GM10248 (cell line): ENCODE results near the gene GRHL1.

Source experiments
- CTCF ChIA-PET: fragments of 300-600 bp; sonication (Branson Sonifier 250); formaldehyde crosslinking; extraction: SDS; loops from one replicate; lab custom pipeline; 2021; ENCODE audit warnings: antibody characterized with exemption; lab: Yijun Ruan, JAX
- POLR2A ChIA-PET: fragments of 350-650 bp; sonication (Branson Sonifier 250); formaldehyde crosslinking; extraction: SDS; loops from one replicate; lab custom pipeline; 2020; ENCODE audit warnings: antibody characterized with exemption; lab: Yijun Ruan, JAX
- DNase-seq: peaks from one replicate; pipeline ENCODE4 v3.0.0; 2012; ENCODE audit errors: extremely low spot score
- CTCF ChIP-seq: IDR thresholded peaks from 2 replicates; pipeline ENCODE4 v1.5.1; 2012; ENCODE audit warnings: mild to moderate bottlenecking, low read depth; ENCODE audit errors: extremely low read depth, missing control alignments, control extremely low read depth

Gene GRHL1

DNA sequence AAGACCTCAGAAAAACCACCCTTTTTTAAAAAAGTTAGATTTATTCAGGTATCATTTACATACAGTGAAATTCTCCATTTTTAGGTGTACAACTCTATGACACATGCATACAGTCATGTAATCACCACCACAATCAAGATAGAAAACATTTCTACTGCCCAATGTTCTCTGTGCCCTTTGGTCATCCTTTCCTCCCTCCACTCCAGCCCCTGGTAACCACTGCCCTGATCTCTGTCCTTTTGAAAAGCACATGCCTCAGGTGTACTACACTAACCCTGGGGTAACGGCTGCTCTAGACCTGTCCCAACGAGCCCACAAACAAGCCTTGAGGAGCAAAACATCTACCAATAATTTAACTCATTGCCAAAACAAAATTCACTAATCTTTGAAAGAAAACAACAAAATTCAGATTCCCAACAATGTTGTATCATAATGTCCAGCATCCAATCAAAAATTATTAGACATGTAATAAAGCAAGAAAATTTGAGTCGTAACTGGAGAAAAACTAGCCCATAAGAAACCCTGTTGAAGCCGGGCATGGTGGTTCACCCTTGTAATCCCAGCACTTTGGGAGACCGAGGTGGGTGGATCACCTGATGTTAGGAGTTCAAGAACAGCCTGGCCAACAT is 65.9 kb downstream of the GRHL1 start:
- no peak for DNase-seq
- ChIA-PET POLR2A (no interaction called here), CTCF (interaction anchor here (1.3 to 1.5 kb wide), 2 partner anchors 33 to 55 kb away, joined by 3 to 8 read pairs; no protein-coding TSS in a partner anchor)
- no peak for TF ChIP-seq CTCF

DNA sequence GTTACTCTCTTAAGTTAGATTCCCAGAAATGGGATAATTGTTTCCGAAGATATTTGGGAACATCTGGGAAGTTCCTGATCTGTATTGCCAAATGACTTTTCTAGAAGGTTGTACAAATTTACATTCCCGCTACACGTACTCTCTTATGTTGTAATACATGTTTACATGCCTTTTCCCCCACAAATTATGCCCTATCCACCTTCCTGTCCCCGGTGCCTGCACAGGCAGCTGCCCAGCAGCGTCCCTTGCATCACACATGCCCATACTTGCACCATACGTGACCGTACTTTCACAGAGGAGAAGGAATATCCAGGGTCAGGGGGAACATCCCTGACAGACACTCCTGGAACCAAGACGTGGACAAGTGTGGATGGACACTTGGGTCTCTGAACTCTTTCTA is 67.7 kb downstream of the GRHL1 start:
- ChIA-PET CTCF (interaction anchor here (1.0 to 1.4 kb wide), 2 partner anchors 10 to 248 kb away, joined by 3 to 4 read pairs; no protein-coding TSS in a partner anchor), POLR2A (no interaction called here)
- TF ChIP-seq CTCF: no peak
- no peak for DNase-seq

GRCh38 chr2:10019602-10020400 is 68.3 kb downstream of the GRHL1 start:
- no peak for DNase-seq
- CTCF ChIA-PET: interaction anchor here (1.0 to 2.8 kb wide), 5 partner anchors 9 to 416 kb away, joined by 3 to 13 read pairs (median 4); no protein-coding TSS in a partner anchor
- POLR2A ChIA-PET: no interaction called here
- TF ChIP-seq CTCF: no peak

GRCh38 chr2:10022041-10022421 is 70.5 kb downstream of the GRHL1 start:
- POLR2A ChIA-PET: no interaction called here
- DNase-seq: no peak
- TF ChIP-seq CTCF: no peak
- CTCF ChIA-PET: interaction anchor here (2.8 kb wide), 1 partner anchor 207 kb away, joined by 13 read pairs; no protein-coding TSS in a partner anchor

DNA sequence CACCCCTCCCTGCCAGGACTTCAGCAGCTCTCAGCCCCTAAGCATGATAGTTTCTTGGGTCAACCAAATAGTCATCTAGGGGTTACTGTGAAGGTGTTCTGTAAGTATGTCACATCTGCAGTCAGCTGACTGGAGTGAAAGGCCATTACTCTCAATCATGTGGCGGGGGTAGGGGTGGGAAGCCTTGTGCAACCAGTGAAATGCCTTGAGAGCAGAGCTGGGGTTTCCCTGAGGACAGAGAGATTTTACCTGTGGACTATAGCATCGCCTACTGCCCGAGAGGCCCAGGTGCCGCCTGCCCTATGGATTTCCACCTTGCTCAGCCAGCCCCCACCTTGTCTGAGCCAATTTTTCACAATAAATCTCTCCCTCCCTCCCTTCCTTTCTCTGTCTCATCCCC is 71.0 kb downstream of the GRHL1 start:
- CTCF ChIA-PET: interaction anchor here (2.8 kb wide), 1 partner anchor 208 kb away, joined by 13 read pairs; no protein-coding TSS in a partner anchor
- DNase-seq: no peak
- TF ChIP-seq CTCF: no peak
- POLR2A ChIA-PET: no interaction called here

GRCh38 chr2:10022966-10023662 is 71.6 kb downstream of the GRHL1 start:
- CTCF ChIA-PET: interaction anchor here (1.0 to 3.1 kb wide), 2 partner anchors 39 to 412 kb away, joined by 3 to 7 read pairs; no protein-coding TSS in a partner anchor
- TF ChIP-seq CTCF: no peak
- DNase-seq: no peak
- POLR2A ChIA-PET: no interaction called here
